Uterus (tissue), 4 donors: ENCODE results near the gene INPP5A. TPM values are rescaled to one million over a fixed set of nuclear protein-coding genes. Genes with fewer than 3 reads are reported as not detected.
"Not testable (repeated sequence)": the region's sequence is repeated elsewhere in the genome, so short reads cannot be mapped to it uniquely, and the experiment has no call there.

Source experiments
- DNase-seq, 2 donors: peaks; one replicate each; pipeline ENCODE4 v3.0.0-alpha.2; 2019 to 2020
- H3K27ac ChIP-seq, 2 donors: fragments of 200-600 bp; sonication (generic); 1 replicate in 1 of 2; 2 replicates in 1 of 2; pipeline ENCODE4 v1.5.1; 2016 to 2018
- H3K27me3 ChIP-seq, 2 donors: fragments of 200-600 bp; sonication (generic); one replicate each; pipeline ENCODE4 v1.5.1; 2018 to 2019; ENCODE audit warnings: control low read depth in 1 of 2
- H3K36me3 ChIP-seq, 2 donors: fragments of 200-600 bp; sonication (generic); one replicate each; pipeline ENCODE4 v1.5.1; 2019; ENCODE audit warnings: control low read depth in 1 of 2
- H3K4me1 ChIP-seq, 2 donors: fragments of 200-600 bp; sonication (generic); one replicate each; pipeline ENCODE4 v1.5.1; 2018 to 2019; ENCODE audit warnings: control low read depth in 1 of 2
- H3K4me3 ChIP-seq, 2 donors: fragments of 200-600 bp; sonication (generic); 1 replicate in 1 of 2; 2 replicates in 1 of 2; pipeline ENCODE4 v1.5.1; 2018 to 2019; ENCODE audit warnings: mild to moderate bottlenecking in 1 of 2
- H3K9me3 ChIP-seq, 2 donors: fragments of 200-600 bp; sonication (generic); one replicate each; pipeline ENCODE4 v1.5.1; 2019; ENCODE audit warnings: control low read depth in 1 of 2
- POLR2A ChIP-seq, 2 donors: fragments of 450-650 bp; IDR thresholded peaks; one replicate each; pipeline ENCODE4 v1.6.1; 2016; ENCODE audit warnings: antibody characterized with exemption in 2 of 2, mild to moderate bottlenecking in 1 of 2, moderate library complexity in 1 of 2
- intact Hi-C: fragments of 100-400 bp; cut with DNase I; formaldehyde crosslinking; loops from one replicate; pipeline ENCODE4 v1.15.1; 2023; ENCODE audit warnings: low total_unique reads
- total RNA-seq, 4 donors: library from RNA; depleted of rRNA in 3 of 4; stranded (reverse); fragments of >200 nt in 3 of 4; gene quantifications; one replicate each; pipeline versions ENCODE4 v1.1.0 to v1.2.4, GENCODE V29; 2014 to 2023
- TF ChIP-seq, protein P1 (sequence below), 4 experiments: fragments of 200-600 bp in 2 of 4; fragments of 450-650 bp in 2 of 4; sonication (generic) in 2 of 4; IDR thresholded peaks; one replicate each; pipeline ENCODE4 v1.5.1; 2016 to 2019; ENCODE audit warnings: antibody characterized with exemption in 4 of 4, mild to moderate bottlenecking in 2 of 4, moderate library complexity in 1 of 4
- donor health status: DM: yes; HTN: yes; CAD: no.

Gene INPP5A
- total RNA-seq, 4 donors from 2014 or later = 22.5 to 160 (median 93.2) TPM

DNA sequence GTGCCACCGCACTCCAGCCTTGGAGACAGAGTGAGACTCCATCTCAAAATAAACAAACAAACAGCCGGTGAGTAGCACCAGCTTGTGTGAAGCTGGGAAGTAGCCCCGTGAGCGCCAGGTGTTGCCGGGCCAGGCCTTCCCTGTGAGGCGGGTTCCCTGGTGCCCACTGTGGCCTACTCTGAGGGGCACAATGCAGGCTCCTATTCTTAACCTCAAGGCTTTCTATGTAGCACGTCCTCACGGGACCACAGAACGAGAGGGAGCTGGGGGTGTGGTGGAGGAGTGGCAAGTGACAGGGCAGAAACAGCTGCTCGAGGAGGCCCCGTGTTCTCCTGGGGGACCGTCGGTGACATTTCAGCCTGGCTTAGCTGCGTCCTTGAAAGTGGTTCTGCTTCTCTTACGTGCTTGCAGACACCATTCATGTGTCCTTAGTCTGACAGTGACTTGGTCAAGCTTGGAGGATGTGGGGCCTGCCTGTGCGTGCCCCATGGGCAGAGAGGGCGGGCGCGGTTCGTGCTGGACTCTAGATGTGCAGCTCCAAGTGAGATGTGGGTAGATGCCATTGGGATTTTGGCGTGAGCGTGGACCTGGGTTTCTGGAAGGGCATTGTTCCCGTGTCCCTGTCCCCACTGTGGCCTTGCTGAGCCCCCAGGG, 131.7 kb downstream of the INPP5A start:
- Histone ChIP-seq H3K27me3 (no peaks in the 10 kb centered on the region), H3K9me3 (no peaks in the 10 kb centered on the region), H3K36me3 (no peaks in the 10 kb centered on the region), H3K27ac (no peak overlapping the region), H3K4me3 (no peak overlapping the region), H3K4me1 (peaks cover 0 to 4% of the 10 kb centered on the region in 2 donors)
- TF ChIP-seq, protein P1, sequence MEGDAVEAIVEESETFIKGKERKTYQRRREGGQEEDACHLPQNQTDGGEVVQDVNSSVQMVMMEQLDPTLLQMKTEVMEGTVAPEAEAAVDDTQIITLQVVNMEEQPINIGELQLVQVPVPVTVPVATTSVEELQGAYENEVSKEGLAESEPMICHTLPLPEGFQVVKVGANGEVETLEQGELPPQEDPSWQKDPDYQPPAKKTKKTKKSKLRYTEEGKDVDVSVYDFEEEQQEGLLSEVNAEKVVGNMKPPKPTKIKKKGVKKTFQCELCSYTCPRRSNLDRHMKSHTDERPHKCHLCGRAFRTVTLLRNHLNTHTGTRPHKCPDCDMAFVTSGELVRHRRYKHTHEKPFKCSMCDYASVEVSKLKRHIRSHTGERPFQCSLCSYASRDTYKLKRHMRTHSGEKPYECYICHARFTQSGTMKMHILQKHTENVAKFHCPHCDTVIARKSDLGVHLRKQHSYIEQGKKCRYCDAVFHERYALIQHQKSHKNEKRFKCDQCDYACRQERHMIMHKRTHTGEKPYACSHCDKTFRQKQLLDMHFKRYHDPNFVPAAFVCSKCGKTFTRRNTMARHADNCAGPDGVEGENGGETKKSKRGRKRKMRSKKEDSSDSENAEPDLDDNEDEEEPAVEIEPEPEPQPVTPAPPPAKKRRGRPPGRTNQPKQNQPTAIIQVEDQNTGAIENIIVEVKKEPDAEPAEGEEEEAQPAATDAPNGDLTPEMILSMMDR (IDR thresholded peaks at IDR 0.05) = no peak
- no peak for TF ChIP-seq POLR2A (IDR thresholded peaks at IDR 0.05)
- intact Hi-C loops = no loop called here
- no peak for DNase-seq

GRCh38 chr10:132670546-132671227, 133.1 kb downstream of the INPP5A start:
- no peak overlapping the region for H3K27ac ChIP-seq
- peak in 1 of 2 donors; percentile 4 for DNase-seq
- no peaks in the 10 kb centered on the region for H3K36me3 ChIP-seq
- no peak for TF ChIP-seq POLR2A (IDR thresholded peaks at IDR 0.05)
- TF ChIP-seq, protein P1 (IDR thresholded peaks at IDR 0.05) = no peak
- intact Hi-C loops = no loop called here
- peaks cover 0 to 4% of the 10 kb centered on the region in 2 donors for H3K4me1 ChIP-seq
- H3K4me3 ChIP-seq = no peak overlapping the region
- H3K9me3 ChIP-seq = no peaks in the 10 kb centered on the region
- H3K27me3 ChIP-seq = no peaks in the 10 kb centered on the region

DNA sequence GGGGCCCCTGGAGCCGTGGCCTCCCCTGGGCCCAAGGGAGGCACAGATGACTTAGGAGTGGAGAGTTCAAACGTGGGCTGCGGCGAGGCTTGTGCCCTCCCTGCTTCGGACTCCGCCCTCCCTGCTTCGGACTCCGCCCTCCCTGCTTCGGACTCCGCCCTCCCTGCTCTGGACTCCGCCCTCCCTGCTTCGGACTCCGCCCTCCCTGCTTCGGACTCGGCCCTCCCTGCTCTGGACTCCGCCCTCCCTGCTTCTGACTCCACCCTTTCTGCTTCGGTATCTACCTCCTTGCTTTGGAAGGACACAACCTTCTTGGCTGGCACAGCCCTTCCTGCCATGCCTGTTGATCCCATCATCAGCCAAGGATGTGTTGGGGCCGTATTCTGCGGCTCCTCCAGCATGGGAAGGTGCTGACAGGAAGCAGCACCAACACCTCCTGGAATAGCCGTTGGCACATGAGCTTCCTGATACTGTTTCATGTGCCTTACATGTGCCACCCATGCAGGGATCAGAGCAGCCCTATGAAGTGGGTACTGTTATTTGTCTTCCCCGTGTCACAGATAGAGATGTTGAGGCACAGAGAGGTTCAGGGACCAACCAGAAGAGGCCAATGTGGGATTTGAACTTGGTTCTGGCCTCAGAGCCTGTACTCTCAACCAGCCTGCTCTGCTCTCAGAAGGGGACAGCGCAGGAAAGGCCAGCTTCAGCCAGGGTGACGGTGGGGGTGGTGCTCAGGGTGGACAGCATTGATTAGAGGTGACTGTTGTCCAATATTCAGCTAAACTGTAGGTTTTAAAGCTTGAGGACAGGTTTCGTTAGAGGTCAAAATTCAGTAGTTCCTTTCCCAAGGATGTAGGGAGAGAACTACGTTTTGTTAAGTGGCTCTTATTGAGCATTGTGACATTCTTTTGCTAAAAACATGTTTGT, 133.9 kb downstream of the INPP5A start:
- Histone ChIP-seq H3K36me3 (no peaks in the 10 kb centered on the region), H3K4me1 (peaks cover 0 to 3% of the 10 kb centered on the region in 2 donors), H3K9me3 (no peaks in the 10 kb centered on the region), H3K27me3 (no peaks in the 10 kb centered on the region), H3K4me3 (no peak overlapping the region), H3K27ac (no peak overlapping the region)
- TF ChIP-seq, protein P1 (IDR thresholded peaks at IDR 0.05) = no peak
- DNase-seq = peak in 1 of 2 donors; percentile 10
- intact Hi-C loops = no loop called here

DNA sequence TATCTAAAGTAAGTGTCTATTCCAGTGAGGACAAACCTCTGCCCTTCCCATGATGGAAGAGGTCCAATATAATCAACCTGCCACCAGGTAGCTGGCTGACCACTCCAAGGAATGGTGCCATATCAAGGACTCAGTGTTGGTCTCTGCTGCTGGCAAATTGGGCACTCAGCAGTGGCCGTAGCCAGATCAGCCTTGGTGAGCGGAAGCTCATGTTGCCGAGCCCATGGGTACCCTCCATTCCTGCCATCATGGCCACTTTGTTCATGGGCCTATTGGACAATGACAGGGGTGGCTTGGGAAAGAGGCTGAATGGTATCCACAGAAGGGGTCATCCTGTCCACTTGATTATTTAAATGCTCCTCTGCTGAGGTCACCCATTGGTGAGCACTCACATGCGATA, 136.2 kb downstream of the INPP5A start:
- DNase-seq, H3K4me1 ChIP-seq, H3K9me3 ChIP-seq, intact Hi-C loops, H3K36me3 ChIP-seq, H3K27ac ChIP-seq, H3K27me3 ChIP-seq, H3K4me3 ChIP-seq: not testable (repeated sequence)

- DNase-seq = no peak
- Histone ChIP-seq H3K9me3 (no peaks in the 10 kb centered on the region), H3K36me3 (no peaks in the 10 kb centered on the region), H3K27me3 (no peaks in the 10 kb centered on the region), H3K27ac (no peak overlapping the region), H3K4me3 (no peak overlapping the region), H3K4me1 (no peaks in the 10 kb centered on the region)
- intact Hi-C loops = no loop called here
- TF ChIP-seq POLR2A (IDR thresholded peaks at IDR 0.05) = no peak
These were observed 136.7 kb downstream of the INPP5A start for GRCh38 chr10:132674311-132674710.
